GM18909 (cell line): ENCODE results near the gene HMOX1.
"Not testable (repeated sequence)": the region's sequence is repeated elsewhere in the genome, so short reads cannot be mapped to it uniquely, and the experiment has no call there.

ENCODE experiments used
- ATAC-seq: cut with Tn5 transposase; IDR thresholded peaks from one replicate; pipeline ENCODE4 v1.9.1; 2021; ENCODE audit warnings: mild to moderate bottlenecking; ENCODE audit not compliant: unreplicated experiment, poor library complexity

The HMOX1 gene

DNA sequence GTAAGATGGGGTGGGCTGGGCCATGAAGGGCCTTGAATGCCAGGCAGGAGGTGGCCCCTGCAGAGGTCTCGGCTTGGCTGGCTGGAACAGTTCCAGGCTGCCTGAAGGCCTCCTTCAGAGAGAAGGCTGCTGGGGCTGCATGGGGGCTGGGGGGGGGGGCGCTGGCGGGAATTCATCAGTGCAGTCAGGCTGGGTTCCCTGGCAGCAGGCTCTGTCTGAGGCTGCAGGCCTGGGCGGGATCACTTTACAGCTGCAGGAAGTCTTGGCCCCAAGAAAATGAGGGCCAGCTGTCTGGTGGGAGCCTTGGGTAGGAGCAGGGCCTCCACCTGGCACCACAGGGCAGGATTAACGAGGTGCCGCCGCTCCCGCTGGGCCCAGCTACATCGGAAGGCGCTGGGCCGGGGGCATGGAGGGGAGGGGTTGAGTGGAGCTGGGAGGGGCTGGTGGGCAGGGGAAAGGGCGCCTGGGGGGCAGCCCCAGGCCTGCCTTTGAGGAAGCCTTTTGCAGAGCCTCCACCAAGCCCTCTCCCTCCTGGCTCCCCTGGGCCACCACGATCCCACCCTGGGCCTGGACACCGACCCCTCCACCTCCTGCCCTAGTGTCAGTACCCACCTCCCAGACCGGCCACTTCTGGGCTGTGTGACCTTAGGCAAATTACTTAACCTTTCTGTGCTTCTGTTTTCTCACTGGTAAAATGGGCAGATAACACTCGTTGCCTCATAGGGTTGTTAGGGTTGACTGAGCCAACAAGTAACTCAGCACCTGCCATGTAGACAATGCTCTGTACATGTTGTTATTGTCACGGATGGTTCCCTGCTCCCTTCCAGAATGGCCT lies 31.0 kb upstream of the HMOX1 start:
- no peak for ATAC-seq

DNA sequence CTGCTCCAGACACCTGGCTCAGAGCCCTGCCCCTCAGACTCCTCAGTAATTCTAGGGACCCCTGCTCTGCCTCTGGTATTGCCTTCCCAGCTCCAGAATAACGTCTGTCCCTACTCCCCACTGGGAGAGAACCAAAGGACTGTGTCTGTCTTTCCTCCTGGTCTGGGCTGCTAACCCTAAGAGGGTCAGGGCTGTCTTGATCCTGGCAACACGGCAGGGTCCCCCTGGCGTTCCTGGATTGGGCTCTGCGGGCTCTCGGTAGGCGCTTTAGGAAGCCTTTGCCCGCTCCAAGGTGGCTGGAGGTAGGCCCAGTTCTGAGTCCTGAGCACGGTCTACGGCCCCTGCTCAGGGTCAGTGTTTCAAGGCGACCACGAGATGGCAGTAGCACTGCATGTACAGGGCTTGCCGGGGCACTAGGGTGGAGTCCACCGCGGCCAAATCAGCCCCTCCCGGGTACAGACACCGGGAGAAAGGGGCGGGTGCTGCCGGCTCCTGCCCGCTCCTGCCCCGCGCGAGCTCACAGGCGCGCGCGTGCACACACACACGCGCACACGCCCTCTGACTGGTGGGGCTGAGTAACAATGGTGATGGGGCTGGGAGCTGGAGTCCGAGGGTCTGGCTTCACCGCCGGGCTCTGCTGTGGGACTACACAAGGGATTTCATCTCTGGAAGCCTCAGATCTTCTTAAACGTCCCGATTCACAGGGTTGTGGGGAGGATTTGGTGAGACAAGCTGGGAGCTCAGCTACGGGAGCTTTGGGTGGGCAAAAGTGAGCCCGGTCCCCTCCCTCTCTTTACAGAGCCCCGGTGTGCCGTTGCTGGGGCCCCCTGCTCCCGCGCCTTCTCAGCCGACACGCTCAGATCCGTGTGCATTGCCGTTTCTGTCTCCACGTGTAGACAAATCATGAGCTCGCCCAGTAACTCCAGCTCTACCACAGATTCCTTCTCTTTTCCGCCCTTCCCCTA lies 30.1 kb upstream of the HMOX1 start:
- ATAC-seq, result peak; percentile 78

DNA sequence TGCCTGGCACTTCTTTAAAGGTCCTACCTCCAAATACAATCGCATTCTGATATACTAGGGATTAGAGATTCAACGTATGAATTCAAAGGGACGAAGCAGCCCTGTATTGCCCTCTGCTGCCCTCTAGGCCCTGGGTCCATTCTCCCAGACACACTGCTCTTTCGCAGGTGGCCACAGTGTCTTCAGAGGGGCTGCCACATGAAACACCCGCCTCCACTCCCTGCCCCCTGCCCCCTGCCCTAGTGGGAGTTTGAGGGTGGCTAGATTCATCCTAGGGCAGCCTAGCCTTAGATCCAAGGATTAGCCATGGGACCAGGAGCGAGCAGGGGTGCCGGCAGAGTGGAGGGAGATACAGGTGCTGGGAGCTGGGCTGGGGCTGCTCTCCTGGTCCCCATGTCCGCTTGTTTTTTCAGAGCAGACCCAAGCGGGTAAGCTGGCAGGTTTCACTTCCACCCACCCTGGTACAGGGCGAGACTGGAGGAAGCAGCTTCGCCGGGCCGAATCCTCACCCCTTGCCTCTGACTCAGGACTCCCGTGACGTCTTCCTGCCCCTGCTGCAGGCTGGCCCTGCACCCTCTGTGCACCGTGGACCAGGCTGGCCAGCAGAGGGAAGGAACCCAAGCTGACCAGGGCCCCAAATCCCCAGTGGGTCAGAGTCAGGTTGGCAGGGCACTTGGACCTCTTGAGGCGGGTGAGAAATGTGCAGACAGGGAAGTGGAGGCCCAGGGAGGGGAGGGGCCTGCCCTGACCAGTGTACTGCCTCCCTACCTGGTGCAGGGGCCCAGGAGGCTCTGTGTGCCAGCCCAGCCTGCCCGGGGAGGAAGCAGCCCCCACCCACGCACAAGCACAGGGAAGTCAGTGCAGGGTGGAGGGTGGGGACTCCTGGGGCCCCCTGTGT lies 28.4 kb upstream of the HMOX1 start:
- ATAC-seq, result no peak

DNA sequence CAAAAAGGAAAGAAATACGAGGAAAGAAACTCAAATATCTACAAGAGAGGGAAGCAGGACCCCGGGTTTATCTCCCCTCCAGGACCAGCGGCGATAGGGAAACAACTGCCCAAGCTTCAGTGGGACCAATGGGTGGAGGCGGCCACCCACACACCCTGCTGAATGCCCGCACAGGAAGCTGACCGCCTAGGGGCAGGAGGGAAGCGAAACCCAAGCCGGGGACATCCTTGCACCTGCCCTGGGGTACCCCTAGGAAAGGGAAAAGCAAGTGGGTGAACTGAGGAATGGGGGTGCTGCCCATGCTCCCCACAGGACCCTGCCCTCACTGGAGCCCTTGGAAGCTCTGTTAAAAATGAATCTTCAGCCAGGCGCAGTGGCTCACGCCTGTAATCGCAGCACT lies 27.6 kb upstream of the HMOX1 start:
- no peak for ATAC-seq

DNA sequence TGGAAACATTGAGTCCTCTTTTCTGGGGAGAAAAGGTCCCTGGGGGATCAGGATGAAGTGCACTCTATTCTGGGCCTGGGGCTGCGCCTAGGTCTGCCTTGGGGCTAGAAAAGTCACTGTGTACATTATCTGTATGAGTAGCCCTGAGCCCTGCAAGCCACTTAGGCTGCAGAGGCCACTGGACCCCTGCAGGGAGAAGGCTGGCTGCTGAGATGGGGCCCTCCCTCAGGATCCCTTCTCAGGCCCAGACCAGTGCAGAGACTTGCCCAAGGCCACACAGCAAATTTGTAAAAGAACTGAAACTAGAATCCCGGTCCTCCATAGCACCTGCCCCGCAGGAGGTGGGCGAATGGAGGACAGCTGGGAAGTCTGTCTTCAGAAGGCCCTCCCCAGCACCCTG lies 26.8 kb upstream of the HMOX1 start:
- ATAC-seq, result no peak

DNA sequence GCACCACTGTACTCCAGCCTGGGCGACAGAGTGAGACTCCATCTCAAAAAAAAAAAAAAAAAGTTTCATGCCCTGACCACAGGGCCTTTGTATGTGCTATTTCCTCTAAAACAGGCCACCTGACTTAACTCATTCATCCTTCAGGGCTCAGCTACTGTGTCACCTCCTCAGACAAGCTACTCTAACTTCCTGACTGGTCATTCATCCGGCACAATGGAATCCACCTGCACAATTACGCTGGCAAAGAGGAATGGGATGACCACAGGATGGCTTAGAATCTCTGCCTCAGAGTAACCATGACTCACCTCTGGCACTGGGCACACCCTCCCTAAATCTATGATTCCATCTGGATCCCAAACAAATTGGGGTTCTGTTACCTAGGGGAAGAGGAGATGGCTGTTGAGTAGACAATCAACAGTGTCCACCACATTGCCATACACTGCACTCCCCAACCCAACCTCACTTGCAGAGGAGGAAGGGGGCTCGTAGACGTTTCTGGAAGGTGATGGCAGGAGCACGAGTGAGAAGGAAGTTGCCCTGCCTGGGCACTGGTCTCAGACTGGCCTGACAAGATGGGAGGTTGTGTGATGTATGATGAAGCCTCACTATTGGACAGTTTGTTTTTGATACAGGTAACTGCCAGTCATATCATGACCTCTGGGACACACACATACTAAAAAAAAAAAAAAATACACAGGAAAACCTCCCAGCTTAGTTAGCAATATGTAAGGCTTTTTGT lies 22.8 kb upstream of the HMOX1 start:
- no peak for ATAC-seq

DNA sequence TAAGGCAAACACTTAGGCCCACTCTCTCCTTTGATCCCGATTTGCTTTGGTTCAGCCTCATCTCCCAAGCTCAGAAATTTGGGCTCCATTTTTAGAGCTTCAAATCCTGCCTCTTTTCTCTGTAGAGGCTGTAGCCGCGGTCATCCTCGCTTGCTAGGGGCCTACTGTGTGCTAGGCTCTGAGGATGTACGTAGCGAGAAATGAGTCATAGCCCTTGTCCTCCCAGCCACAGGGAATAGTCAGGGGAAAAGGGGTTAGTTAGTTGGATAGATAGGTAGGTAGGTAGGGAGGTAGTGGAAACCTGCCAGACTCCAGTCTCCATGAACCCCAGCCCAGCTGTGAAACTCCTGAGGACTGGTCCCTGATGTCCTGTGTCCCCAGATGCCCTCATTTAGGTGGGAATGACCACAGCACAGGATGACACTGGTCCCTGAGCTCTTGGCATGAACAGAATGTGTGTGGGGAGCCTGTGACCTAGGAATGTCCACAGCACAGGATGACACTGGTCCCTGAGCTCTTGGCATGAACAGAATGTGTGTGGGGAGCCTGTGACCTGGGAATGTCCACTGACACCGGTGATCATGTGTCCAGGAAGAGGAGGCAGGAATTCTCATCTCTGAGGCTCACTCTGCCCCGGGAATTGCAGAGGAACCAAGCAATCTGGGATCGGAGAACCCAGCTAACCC lies 21.4 kb upstream of the HMOX1 start:
- ATAC-seq, result no peak

DNA sequence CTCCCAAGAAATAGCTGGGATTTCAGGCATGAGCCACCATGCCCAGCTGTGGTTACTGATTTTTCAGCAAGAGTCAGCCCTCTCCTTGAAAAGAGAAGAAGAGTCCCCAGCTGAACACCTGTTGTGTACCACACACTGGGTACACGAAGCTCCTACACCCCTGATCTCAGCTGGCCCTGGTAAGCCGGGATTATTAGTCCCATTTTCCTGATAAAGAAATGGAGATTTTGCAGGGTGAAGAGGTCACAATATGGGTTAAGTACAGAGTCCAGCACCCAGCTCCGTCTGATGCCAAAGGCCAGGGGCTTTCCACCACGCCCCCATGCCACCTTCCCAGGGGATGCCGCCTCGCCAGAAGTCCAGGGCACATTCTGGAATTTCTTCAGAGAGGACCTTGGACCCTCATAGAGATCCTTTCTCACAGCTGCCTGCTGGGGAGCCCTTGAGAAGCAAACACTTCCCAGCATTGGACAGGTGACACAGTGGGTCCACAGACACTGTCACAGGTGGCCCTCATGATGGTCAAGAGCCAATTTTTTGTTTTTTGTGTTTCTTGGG lies 19.8 kb upstream of the HMOX1 start:
- ATAC-seq, result no peak

DNA sequence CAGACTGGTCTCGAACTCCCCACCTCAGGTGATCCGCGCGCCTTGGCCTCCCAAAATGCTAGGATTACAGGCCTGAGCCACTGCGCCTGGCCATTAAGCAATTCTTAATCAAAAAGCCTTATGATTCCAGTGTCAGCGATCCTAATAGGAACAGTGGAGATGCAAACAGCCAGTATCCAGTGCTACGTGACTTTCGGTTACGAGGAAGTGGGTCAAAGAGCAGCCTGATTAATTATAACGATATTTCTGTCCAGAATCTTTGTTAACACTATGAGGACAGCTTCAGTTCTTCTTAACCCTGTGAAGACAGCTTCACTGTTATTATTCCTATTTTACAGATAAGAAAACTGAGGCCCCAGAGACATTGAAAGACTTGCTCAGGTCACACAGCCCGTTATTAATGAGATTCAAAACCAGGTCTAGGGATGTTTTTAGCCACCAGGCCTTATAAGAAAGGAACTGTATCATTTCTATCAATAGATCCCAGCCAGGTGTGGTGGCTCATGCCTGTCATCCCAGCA lies 17.3 kb upstream of the HMOX1 start:
- no peak for ATAC-seq

DNA sequence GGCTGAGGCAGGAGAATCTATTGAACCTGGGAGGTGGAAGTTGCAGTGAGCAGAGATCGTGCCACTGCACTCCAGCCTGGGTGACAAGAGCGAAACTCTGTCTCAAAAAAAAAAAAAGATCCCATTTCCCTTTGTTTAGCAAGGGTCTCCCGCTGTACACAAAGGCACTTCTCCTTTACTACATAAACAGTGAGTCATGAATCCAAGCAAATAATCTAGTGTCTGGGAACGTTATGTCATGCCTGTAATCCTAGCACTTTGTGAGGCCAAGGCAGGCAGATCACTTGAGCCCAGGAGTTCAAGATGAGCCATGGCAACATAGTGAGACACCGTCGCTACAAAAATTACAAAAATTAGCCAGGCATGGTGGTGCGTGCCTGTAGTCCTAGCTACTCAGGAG lies 16.7 kb upstream of the HMOX1 start:
- not testable (repeated sequence) for ATAC-seq

DNA sequence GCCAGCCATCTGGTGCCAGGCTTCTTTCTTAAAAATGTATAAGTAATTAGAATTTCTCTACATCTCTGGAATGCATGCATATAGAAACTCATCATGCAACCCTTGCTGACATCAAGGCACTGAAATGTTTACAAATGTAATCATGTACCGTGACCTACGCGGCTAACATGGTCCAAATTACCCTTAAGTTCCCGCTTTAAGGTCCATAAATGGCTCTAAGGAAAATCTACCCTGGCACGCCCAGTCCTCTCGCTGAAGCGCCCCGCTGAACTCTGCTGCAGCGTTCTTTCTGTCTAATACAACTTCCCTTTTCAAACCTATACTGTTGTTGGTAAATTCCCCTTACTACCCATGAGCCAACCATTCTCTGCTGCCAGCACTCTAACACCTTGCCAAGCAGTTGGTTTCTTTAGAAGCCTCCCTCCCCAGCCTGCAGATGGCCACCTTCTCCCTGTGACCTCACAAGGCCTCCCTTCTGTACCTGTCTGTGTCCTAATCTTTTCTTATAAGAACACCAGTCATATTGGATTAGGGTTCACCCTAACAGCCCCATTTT lies 13.5 kb upstream of the HMOX1 start:
- no peak for ATAC-seq

DNA sequence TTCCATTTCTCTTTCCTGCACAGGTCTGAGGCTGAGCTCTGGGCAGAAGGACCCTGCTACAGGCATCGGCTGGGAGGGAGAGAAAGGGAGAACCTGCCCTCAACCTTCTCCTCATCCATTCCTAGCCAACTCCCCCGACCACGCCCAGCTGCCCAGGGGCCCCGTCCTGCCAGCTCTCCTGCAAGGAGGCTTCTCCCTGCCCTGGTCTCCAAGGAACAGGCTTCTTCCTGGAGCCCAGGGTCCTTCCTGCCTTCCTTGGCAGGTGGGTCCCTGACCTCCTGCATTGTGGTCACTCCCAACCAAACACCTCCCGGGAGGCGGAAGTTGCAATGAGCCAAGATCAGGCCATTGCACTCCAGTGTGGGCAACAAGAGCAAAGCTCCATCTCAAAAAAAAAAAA lies 12.5 kb upstream of the HMOX1 start:
- ATAC-seq, result no peak

DNA sequence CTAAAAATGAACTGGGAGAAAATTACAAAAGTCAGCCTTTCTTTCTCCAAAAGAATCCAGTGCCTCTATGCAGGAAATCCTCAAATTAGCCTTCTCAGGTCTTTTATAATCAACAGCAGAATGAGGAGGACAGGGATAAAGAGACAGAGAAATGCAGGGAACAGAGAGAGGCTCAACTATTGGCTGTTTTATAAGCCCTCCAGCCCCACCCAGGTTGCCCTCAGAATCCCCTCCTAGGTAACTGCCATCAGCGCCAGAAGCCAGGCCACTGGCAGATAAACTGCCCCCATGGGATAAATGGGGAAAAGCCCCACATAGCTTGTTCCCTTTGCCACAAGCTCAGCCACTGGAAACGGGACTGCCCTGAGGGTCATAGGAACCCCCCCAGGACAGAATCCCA lies 10.9 kb upstream of the HMOX1 start:
- no peak for ATAC-seq

DNA sequence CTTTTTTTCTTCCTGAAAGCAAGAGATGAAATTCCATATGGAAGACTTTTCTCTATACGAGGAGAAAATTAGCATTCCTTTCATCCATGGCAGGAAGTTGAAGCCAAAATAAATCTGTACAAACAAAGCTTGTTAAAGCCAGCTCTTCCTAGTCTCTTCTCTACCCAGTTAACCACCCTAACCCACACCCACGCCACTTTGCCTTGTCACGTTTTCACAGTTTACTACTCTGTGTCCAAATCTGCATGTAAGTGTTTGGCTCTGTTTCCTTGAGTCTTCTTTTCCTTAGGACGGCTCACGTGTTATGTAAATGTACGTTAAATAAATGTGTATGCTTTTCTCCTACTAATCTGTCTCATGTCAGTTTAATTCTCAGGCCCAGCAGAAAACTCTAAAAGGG lies 7.1 kb upstream of the HMOX1 start:
- no peak for ATAC-seq

DNA sequence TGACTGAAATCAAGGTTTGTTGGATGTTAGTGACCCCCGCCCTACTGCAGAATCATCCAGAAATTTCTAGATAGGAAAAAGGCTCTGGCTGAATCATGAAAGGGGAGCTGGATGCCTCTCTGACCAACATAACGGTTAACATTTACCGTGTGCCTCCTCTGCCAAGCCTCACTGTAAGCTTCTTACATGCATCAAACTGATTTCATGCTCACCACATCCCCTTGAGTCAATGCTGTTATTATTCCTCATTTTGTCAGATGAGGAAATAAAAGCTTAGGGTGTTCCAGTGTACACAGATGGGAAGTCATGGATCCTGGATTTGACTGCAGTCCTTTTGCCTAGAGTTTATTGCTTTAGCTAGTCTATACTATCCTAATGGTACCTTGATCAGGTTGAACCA lies 5.9 kb upstream of the HMOX1 start:
- ATAC-seq, result no peak

DNA sequence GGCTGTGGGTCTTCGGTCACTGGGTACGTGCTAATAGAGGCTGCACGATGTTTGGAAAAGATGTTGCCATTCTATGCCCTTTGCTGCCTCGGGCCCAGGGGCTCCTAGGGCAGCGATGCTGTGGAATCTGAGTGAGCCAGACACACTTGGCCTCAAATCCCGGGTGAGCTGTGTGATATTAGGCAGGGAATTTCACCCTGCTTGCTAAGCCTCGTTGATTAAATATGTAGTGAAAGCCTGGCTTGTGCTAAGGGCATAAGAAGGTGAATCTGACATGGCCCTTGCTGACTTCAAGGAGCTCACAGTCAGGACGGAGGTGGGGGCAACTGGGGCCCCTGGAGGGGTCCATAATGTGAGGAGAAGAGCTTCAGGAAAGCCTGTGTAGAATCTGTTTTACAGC lies 5.4 kb upstream of the HMOX1 start:
- no peak for ATAC-seq

DNA sequence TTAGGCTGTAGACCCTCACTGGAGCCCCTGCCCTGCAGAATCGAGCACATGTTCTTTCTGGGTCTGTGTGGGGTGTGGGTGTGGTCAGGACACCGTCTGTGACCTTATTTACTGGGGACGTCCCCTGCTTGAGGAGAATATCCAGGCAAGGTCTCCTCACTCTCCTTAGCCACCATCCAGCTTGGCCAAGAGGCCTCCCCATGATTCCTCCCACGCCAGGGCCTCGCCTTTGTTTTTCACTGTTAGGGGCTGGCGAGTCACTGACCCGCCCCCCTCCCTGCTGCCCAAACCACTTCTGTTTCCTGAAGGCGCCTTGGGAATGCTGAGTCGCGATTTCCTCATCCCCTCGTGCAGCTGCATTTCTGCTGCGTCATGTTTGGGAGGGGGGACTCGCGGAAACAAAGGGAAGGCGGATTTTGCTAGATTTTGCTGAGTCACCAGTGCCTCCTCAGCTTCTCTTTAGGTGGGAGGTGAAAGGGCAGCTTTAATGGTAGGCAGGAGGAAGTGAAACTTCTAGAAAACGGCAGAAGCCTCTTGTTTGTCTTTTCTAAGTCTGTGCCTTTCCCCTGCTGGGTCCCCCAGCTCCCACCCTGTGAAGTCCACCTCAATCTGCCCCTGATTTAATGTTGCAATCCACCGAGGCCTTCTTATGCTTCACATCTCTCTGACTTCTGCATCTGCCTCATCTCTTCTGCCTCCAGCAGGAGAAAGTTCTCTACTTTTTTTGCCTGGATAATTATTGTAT lies 4.0 kb upstream of the HMOX1 start:
- peak; percentile 64 for ATAC-seq

DNA sequence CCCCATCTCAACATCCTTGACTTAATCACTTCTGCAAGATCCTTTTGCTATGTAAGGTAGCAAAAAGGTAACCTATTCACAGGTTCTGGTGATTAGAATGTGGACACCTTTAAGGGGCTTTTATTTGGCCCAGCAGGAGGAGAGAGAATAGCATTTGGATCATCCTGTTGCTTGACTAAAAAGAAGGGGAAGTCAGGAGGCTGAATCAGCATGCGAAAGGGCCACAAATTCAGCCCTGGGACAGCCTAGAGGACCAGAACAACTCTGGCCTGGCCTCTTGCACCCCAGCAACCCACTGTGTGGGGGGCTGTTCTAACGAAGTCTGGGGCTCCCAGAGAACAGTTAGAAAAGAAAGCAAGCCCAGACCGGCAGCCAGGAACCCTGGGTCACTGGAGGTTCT lies 3.2 kb upstream of the HMOX1 start:
- no peak for ATAC-seq
